IMR-90 (cell line): Measurements from ENCODE around the gene ZNF366. TPM values are rescaled to one million over a fixed set of nuclear protein-coding genes. Genes with fewer than 3 reads are reported as not detected.
A peak's percentile ranks its signal among the peaks of the same experiment; 100 is the strongest.

Experiments
- ATAC-seq: fragments of 200-7000 bp; cut with Tn5 transposase; 2 replicates; pipeline ENCODE4 v1.9.1; 2020; ENCODE audit warnings: low read depth, mild to moderate bottlenecking, moderate library complexity
- BruUV-seq: library from RNA; stranded (reverse); fragments of 400-500 nt; replicated peaks from 2 replicates; lab custom pipeline; 2021; lab: Mats Ljungman, UMichigan
- CTCF ChIA-PET: fragments of 300-600 bp; formaldehyde crosslinking; extraction: SDS; loops from one replicate; lab custom pipeline; 2021; ENCODE audit warnings: antibody characterized with exemption; lab: Yijun Ruan, JAX
- POLR2A ChIA-PET: fragments of 300-600 bp; sonication (Branson Sonifier 250); formaldehyde crosslinking; loops from one replicate; lab custom pipeline; 2022; ENCODE audit warnings: antibody characterized with exemption; ENCODE audit not compliant: unreplicated experiment; lab: Charles Lee
- DNase-seq: peaks from one replicate; pipeline ENCODE4 v3.0.0; 2013
- H2AFZ ChIP-seq: replicated peaks from 2 replicates; pipeline ENCODE3; 2013; ENCODE audit warnings: low read length, mild to moderate bottlenecking; ENCODE audit not compliant: poor library complexity
- H2AK5ac ChIP-seq: 2 replicates; pipeline ENCODE4 v1.6.1; 2013; ENCODE audit warnings: low read depth, low read length, inconsistent platforms
- H2AK9ac ChIP-seq: replicated peaks from 2 replicates; pipeline ENCODE3; 2013; ENCODE audit warnings: mild to moderate bottlenecking, low read depth, low read length, moderate library complexity; ENCODE audit not compliant: poor library complexity
- H2BK120ac ChIP-seq: 2 replicates; pipeline ENCODE4 v1.6.1; 2013; ENCODE audit warnings: low read depth, low read length, inconsistent platforms
- H2BK15ac ChIP-seq: 3 replicates; pipeline ENCODE4 v1.6.1; 2013; ENCODE audit warnings: low read depth, low read length, inconsistent platforms
- H2BK20ac ChIP-seq: 2 replicates; pipeline ENCODE4 v1.6.1; 2013; ENCODE audit warnings: low read depth, mild to moderate bottlenecking, inconsistent platforms, low read length, moderate library complexity
- H2BK5ac ChIP-seq: 2 replicates; pipeline ENCODE4 v1.6.1; 2013; ENCODE audit warnings: mild to moderate bottlenecking, low read depth, low read length, inconsistent platforms; ENCODE audit not compliant: poor library complexity, severe bottlenecking
- H3K14ac ChIP-seq: replicated peaks from 2 replicates; pipeline ENCODE4 v1.6.1; 2013; ENCODE audit warnings: low read depth, low read length, inconsistent platforms
- H3K18ac ChIP-seq: 2 replicates; pipeline ENCODE4 v1.6.1; 2013; ENCODE audit warnings: low read depth, low read length, control low read depth
- H3K23ac ChIP-seq: 2 replicates; pipeline ENCODE4 v1.6.1; 2013; ENCODE audit warnings: low read depth, low read length, inconsistent platforms
- H3K27ac ChIP-seq: 2 replicates; pipeline ENCODE4 v1.5.1; 2013; ENCODE audit warnings: mild to moderate bottlenecking, control low read depth, low read length; ENCODE audit not compliant: insufficient read depth
- H3K27me3 ChIP-seq: 2 replicates; pipeline ENCODE4 v1.6.1; 2013; ENCODE audit warnings: low read length; ENCODE audit not compliant: control insufficient read depth, insufficient read depth
- H3K36me3 ChIP-seq: 2 replicates; pipeline ENCODE4 v1.6.1; 2013; ENCODE audit warnings: low read length, mixed read lengths; ENCODE audit not compliant: control insufficient read depth, insufficient read depth
- H3K4ac ChIP-seq: 2 replicates; pipeline ENCODE4 v1.6.1; 2013; ENCODE audit warnings: low read depth, low read length, inconsistent platforms
- H3K4me1 ChIP-seq: 2 replicates; pipeline ENCODE4 v1.6.1; 2013; ENCODE audit warnings: low read length, mixed read lengths; ENCODE audit not compliant: control insufficient read depth, insufficient read depth
- H3K4me2 ChIP-seq: 2 replicates; pipeline ENCODE4 v1.6.1; 2013; ENCODE audit warnings: low read depth, mild to moderate bottlenecking, control low read depth, low read length, moderate library complexity
- H3K4me3 ChIP-seq: 2 replicates; pipeline ENCODE4 v1.5.1; 2013; ENCODE audit warnings: low read depth, mild to moderate bottlenecking, control low read depth, low read length, moderate library complexity; ENCODE audit not compliant: insufficient read depth
- H3K56ac ChIP-seq: 2 replicates; pipeline ENCODE4 v1.6.1; 2013; ENCODE audit warnings: low read length, inconsistent platforms; ENCODE audit not compliant: insufficient read depth; ENCODE audit errors: extremely low read depth
- H3K79me1 ChIP-seq, 2 experiments: 2 replicates each; pipeline ENCODE4 v1.6.1; 2013; ENCODE audit warnings: low read length in 2 of 2, inconsistent platforms in 1 of 2, low read depth in 1 of 2
- H3K9ac ChIP-seq: 2 replicates; pipeline ENCODE4 v1.6.1; 2013; ENCODE audit warnings: low read depth, low read length, control low read depth
- H3K9me1 ChIP-seq: 2 replicates; pipeline ENCODE4 v1.6.1; 2013; ENCODE audit warnings: low read length, inconsistent platforms; ENCODE audit not compliant: insufficient read depth
- H3K9me3 ChIP-seq: 2 replicates; pipeline ENCODE4 v1.6.1; 2013; ENCODE audit warnings: low read length; ENCODE audit not compliant: control insufficient read depth, insufficient read depth
- H4K20me1 ChIP-seq: 2 replicates; pipeline ENCODE4 v1.6.1; 2013; ENCODE audit warnings: low read length, inconsistent platforms; ENCODE audit not compliant: insufficient read depth
- H4K5ac ChIP-seq: 2 replicates; pipeline ENCODE4 v1.6.1; 2013; ENCODE audit warnings: mild to moderate bottlenecking, low read depth, low read length, control low read depth
- H4K8ac ChIP-seq, 2 experiments: 2 replicates each; pipeline ENCODE4 v1.6.1; 2013; ENCODE audit warnings: low read depth in 2 of 2, low read length in 2 of 2, control low read depth in 1 of 2, inconsistent platforms in 1 of 2
- H4K91ac ChIP-seq: 2 replicates; pipeline ENCODE4 v1.6.1; 2013; ENCODE audit warnings: low read depth, low read length, inconsistent platforms; ENCODE audit not compliant: insufficient read depth
- CEBPB ChIP-seq: IDR thresholded peaks from 2 replicates; pipeline ENCODE4 v1.6.1; 2012; ENCODE audit warnings: low read depth, low read length, improper control_type of control experiment
- CHD1 ChIP-seq: IDR thresholded peaks from 2 replicates; pipeline ENCODE4 v1.6.1; 2012; ENCODE audit warnings: low read depth, low read length, improper control_type of control experiment
- FOS ChIP-seq: fragments of 150-350 bp; IDR thresholded peaks from 2 replicates; pipeline ENCODE4 v1.6.1; 2016; ENCODE audit warnings: low read depth, low read length
- MAFK ChIP-seq: IDR thresholded peaks from 2 replicates; pipeline ENCODE4 v1.6.1; 2012; ENCODE audit warnings: low read depth, low read length, improper control_type of control experiment
- MAZ ChIP-seq: IDR thresholded peaks from 2 replicates; pipeline ENCODE4 v1.6.1; 2012; ENCODE audit warnings: low read depth, mild to moderate bottlenecking, low read length, improper control_type of control experiment, moderate library complexity, borderline replicate concordance
- MXI1 ChIP-seq: IDR thresholded peaks from 2 replicates; pipeline ENCODE4 v1.6.1; 2012; ENCODE audit warnings: low read depth, mild to moderate bottlenecking, low read length, moderate library complexity, borderline replicate concordance
- RAD21 ChIP-seq: IDR thresholded peaks from 2 replicates; pipeline ENCODE4 v1.6.1; 2012; ENCODE audit warnings: low read length, improper control_type of control experiment
- RCOR1 ChIP-seq: IDR thresholded peaks from 2 replicates; pipeline ENCODE4 v1.6.1; 2012; ENCODE audit warnings: mild to moderate bottlenecking, low read length, improper control_type of control experiment; ENCODE audit not compliant: insufficient replicate concordance
- RFX5 ChIP-seq: IDR thresholded peaks from 2 replicates; pipeline ENCODE4 v1.8.0; 2012; ENCODE audit warnings: low read depth, mild to moderate bottlenecking, low read length, moderate library complexity
- SMC3 ChIP-seq: fragments of 150-350 bp; IDR thresholded peaks from 2 replicates; pipeline ENCODE4 v1.6.1; 2016; ENCODE audit warnings: low read depth, mild to moderate bottlenecking, antibody characterized with exemption, low read length, moderate library complexity
- WGBS, 2 experiments: methylation state at CpG; one replicate each; pipeline versions ENCODE4 v1.1.5 to v1.1.7; 2013; ENCODE audit warnings: missing lambda C conversion rate in 2 of 2; ENCODE audit not compliant: insufficient read length in 1 of 2; ENCODE audit errors: extremely low coverage in 2 of 2; 5-methylcytosine and 5-hydroxymethylcytosine counted together
- dilution Hi-C: fragments of 300-500 bp; cut with HindIII; formaldehyde crosslinking; loops from one replicate; pipeline ENCODE4 v1.14.3; 2018; ENCODE audit warnings: low sequenced_read_pairs; ENCODE audit not compliant: unreplicated experiment
- in situ Hi-C: fragments of 300-500 bp; cut with MboI; formaldehyde crosslinking; loops from 3 replicates; pipeline ENCODE4 v1.14.3; 2019; ENCODE audit warnings: low sequenced_read_pairs, inconsistent platforms, mixed read lengths
- intact Hi-C: fragments of 100-400 bp; cut with micrococcal nuclease; formaldehyde crosslinking; loops from 2 replicates; pipeline ENCODE4 v1.10.0; 2022
- polyA plus RNA-seq, 3 experiments: library from polyadenylated mRNA; depleted of rRNA; stranded (reverse); fragments of >200 nt; gene quantifications; 2 replicates each; pipeline ENCODE4 v1.2.3, GENCODE V29; 2012; ENCODE audit warnings: low replicate concordance in 1 of 3
- total RNA-seq: library from RNA; depleted of rRNA; stranded (reverse); fragments of >200 nt; gene quantifications from 2 replicates; pipeline ENCODE4 v1.2.3, GENCODE V29; 2012
- TF ChIP-seq, protein P1 (sequence below): fragments of 150-350 bp; IDR thresholded peaks from 2 replicates; pipeline ENCODE4 v1.6.1; 2017; ENCODE audit warnings: mild to moderate bottlenecking, antibody characterized with exemption, low read length, low read depth

ZNF366 gene
- total and polyA plus RNA-seq, 2 of the 4 experiments (the other 2 are of a cell fraction): not detected

GRCh38 chr5:72470826-72471225 is 36.4 kb downstream of the ZNF366 start:
- intact Hi-C loops (no loop called here), dilution Hi-C loops (no loop called here), in situ Hi-C loops (no loop called here)
- H3K4me1 ChIP-seq: peaks cover 7% of the 10 kb centered on the region; the same call in 1 of the 2 replicates
- H4K20me1 ChIP-seq: no peaks in the 10 kb centered on the region
- no CpG with 5 or more reads among the region's 2 CpGs for WGBS, 2 experiments
- no peaks in the 10 kb centered on the region for H3K36me3 ChIP-seq
- H3K4me3 ChIP-seq: no peak overlapping the region
- no peak overlapping the region for H3K18ac ChIP-seq
- H2BK120ac ChIP-seq: no peak overlapping the region
- no peak overlapping the region for H3K56ac ChIP-seq
- H4K5ac ChIP-seq: no peak overlapping the region
- H3K27me3 ChIP-seq: no peaks in the 10 kb centered on the region
- TF ChIP-seq RAD21 (no peak), MAFK (no peak), RFX5 (no peak), CEBPB (no peak), RCOR1 (no peak), SMC3 (no peak), CHD1 (no peak), FOS (no peak), MAZ (no peak), MXI1 (no peak)
- TF ChIP-seq, protein P1, sequence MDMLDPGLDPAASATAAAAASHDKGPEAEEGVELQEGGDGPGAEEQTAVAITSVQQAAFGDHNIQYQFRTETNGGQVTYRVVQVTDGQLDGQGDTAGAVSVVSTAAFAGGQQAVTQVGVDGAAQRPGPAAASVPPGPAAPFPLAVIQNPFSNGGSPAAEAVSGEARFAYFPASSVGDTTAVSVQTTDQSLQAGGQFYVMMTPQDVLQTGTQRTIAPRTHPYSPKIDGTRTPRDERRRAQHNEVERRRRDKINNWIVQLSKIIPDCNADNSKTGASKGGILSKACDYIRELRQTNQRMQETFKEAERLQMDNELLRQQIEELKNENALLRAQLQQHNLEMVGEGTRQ: no peak
- H2AK5ac ChIP-seq: peak overlapping the region; percentile 54
- H3K9ac ChIP-seq: no peak overlapping the region
- no TSS peak for BruUV-seq
- 0 out of 2 replicates have a peak overlapping the region, but pooled peaks have one; percentile 54 for H3K14ac ChIP-seq
- DNase-seq (peak; percentile 48), ATAC-seq (peak; percentile 67)
- H3K79me1 ChIP-seq: no peaks in the 10 kb centered on the region
- H2AFZ ChIP-seq: peak overlapping the region; percentile 38
- no peak overlapping the region for H3K4ac ChIP-seq
- H3K9me3 ChIP-seq: no peaks in the 10 kb centered on the region
- H3K27ac ChIP-seq: no peak overlapping the region
- CTCF ChIA-PET: no interaction called here
- POLR2A ChIA-PET: no interaction called here
- H3K4me2 ChIP-seq: no peak overlapping the region
- no peak overlapping the region for H2BK20ac ChIP-seq
- H4K8ac ChIP-seq: no peak overlapping the region
- no peak overlapping the region for H2BK15ac ChIP-seq
- no peak overlapping the region for H4K91ac ChIP-seq
- H3K23ac ChIP-seq: no peak overlapping the region
- H2AK9ac ChIP-seq: no peak overlapping the region
- H2BK5ac ChIP-seq: no peak overlapping the region
- peaks cover 8% of the 10 kb centered on the region; the same call in 1 of the 2 replicates for H3K9me1 ChIP-seq
